ENCODE measurements around the gene EXOC4.

The EXOC4 gene

DNA sequence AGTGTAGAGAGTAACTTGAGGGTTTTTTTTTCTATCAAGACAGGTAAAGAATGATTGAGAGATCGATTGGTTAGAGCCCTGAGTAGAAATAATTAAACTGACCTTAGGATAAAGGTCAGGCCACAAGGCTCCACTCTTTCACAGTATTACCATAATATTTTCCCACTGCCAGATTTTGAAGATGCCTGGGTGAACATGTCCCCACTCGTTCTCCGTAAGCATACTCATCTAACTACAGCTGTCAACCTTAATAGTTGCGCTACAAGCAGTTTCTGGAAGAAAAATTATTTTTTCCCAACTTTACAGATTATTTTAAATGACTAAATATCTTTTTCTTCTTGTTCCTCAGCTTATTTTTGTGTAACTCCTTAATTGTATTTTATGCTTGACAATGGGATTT is 671.1 kb downstream of the EXOC4 start:
- Mint-ChIP-seq H3K27me3 (no peaks in the 10 kb centered on the region), H3K4me3 (no peak overlapping the region), H3K9me3 (peaks cover 22% of the 10 kb centered on the region), H3K4me1 (ENCODE audit: low read depth) (no peaks in the 10 kb centered on the region), H3K36me3 (ENCODE audit: low read depth) (peaks cover 37% of the 10 kb centered on the region), H3K27ac (no peak overlapping the region)
- no peak for DNase-seq

GRCh38 chr7:133931053-133931452 is 678.2 kb downstream of the EXOC4 start:
- Mint-ChIP-seq H3K4me3 (no peak overlapping the region), H3K36me3 (ENCODE audit: low read depth) (peaks cover 4% of the 10 kb centered on the region), H3K4me1 (ENCODE audit: low read depth) (no peaks in the 10 kb centered on the region), H3K9me3 (no peaks in the 10 kb centered on the region), H3K27ac (no peak overlapping the region), H3K27me3 (no peaks in the 10 kb centered on the region)
- no peak for DNase-seq

DNA sequence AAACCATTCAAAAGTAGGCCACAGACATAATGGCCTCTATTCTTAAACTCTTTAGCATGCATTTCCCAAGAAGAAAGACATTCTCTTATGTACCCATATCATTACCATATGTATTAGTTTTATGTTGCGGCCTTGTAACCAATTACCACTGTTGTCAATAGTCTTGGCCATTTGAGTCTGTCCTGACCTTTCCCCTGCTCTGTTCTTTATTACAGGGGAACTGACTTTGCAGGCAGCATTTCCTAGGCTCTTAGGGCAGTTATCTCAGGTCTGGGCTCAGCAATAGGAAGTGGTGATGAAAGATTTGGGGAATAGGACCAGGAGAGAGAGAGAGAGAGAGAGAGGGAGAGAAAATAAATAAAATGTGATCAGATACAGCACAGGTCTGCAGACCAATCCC is 679.7 kb downstream of the EXOC4 start:
- H3K4me1 Mint-ChIP-seq (ENCODE audit: low read depth) = no peaks in the 10 kb centered on the region
- H3K27ac Mint-ChIP-seq = no peak overlapping the region
- no peak for DNase-seq
- H3K27me3 Mint-ChIP-seq = no peaks in the 10 kb centered on the region
- no peaks in the 10 kb centered on the region for H3K9me3 Mint-ChIP-seq
- H3K4me3 Mint-ChIP-seq = no peak overlapping the region
- peaks cover 15% of the 10 kb centered on the region for H3K36me3 Mint-ChIP-seq (ENCODE audit: low read depth)

GRCh38 chr7:133934262-133934976 is 681.5 kb downstream of the EXOC4 start:
- DNase-seq = no peak
- Mint-ChIP-seq H3K4me3 (no peak overlapping the region), H3K4me1 (ENCODE audit: low read depth) (no peaks in the 10 kb centered on the region), H3K9me3 (no peaks in the 10 kb centered on the region), H3K27me3 (no peaks in the 10 kb centered on the region), H3K36me3 (ENCODE audit: low read depth) (peaks cover 29% of the 10 kb centered on the region), H3K27ac (no peak overlapping the region)

DNA sequence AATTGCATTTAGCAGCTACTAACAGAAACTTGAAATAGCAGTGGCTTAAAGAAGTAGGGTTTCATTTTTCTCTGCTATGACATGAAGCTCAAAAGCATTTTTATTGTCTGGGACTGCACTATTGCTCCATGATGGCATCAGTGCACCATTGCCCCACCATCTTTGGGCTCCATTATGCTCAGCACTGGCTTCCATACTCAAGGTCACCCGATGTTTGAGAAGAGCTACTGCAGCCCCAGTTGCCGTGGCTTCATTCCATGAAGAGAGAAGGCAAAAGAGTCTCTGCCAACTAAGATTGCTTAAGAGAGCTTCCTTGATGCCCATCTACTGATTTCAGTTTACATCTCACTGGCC is 682.1 kb downstream of the EXOC4 start:
- no peak overlapping the region for H3K4me3 Mint-ChIP-seq
- no peaks in the 10 kb centered on the region for H3K9me3 Mint-ChIP-seq
- H3K27me3 Mint-ChIP-seq = no peaks in the 10 kb centered on the region
- H3K27ac Mint-ChIP-seq = no peak overlapping the region
- peaks cover 35% of the 10 kb centered on the region for H3K36me3 Mint-ChIP-seq (ENCODE audit: low read depth)
- no peak for DNase-seq
- H3K4me1 Mint-ChIP-seq (ENCODE audit: low read depth) = no peaks in the 10 kb centered on the region

GRCh38 chr7:133936074-133936473 is 683.2 kb downstream of the EXOC4 start:
- Mint-ChIP-seq H3K36me3 (ENCODE audit: low read depth) (peaks cover 43% of the 10 kb centered on the region), H3K4me1 (ENCODE audit: low read depth) (no peaks in the 10 kb centered on the region), H3K4me3 (no peak overlapping the region), H3K27ac (no peak overlapping the region), H3K27me3 (no peaks in the 10 kb centered on the region), H3K9me3 (no peaks in the 10 kb centered on the region)
- no peak for DNase-seq

GRCh38 chr7:133937786-133938185 is 684.9 kb downstream of the EXOC4 start:
- no peak for DNase-seq
- no peaks in the 10 kb centered on the region for H3K9me3 Mint-ChIP-seq
- H3K27ac Mint-ChIP-seq = no peak overlapping the region
- no peak overlapping the region for H3K4me3 Mint-ChIP-seq
- H3K27me3 Mint-ChIP-seq = no peaks in the 10 kb centered on the region
- peaks cover 46% of the 10 kb centered on the region for H3K36me3 Mint-ChIP-seq (ENCODE audit: low read depth)
- H3K4me1 Mint-ChIP-seq (ENCODE audit: low read depth) = no peaks in the 10 kb centered on the region

DNA sequence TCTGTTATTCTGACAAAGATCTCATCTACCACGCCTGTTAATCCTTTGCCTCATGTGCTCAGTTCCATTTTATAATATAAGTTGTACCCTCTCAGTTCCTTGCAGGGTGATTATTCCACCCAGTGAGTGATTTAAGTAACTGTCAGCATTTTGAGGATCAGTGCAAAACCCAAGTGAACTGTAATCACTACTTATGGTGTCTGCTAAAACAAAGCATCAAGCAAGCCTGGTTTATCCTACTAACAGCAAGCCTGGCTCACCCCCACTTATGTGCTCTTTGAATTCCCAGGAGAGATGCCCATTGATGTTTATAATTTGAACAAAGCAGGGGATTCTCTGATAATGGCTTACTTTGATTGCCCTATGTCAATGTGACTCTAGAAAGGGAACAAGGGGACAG is 687.5 kb downstream of the EXOC4 start:
- Mint-ChIP-seq H3K4me3 (no peak overlapping the region), H3K27me3 (no peaks in the 10 kb centered on the region), H3K9me3 (no peaks in the 10 kb centered on the region), H3K27ac (no peak overlapping the region), H3K4me1 (ENCODE audit: low read depth) (no peaks in the 10 kb centered on the region), H3K36me3 (ENCODE audit: low read depth) (peaks cover 46% of the 10 kb centered on the region)
- no peak for DNase-seq

DNA sequence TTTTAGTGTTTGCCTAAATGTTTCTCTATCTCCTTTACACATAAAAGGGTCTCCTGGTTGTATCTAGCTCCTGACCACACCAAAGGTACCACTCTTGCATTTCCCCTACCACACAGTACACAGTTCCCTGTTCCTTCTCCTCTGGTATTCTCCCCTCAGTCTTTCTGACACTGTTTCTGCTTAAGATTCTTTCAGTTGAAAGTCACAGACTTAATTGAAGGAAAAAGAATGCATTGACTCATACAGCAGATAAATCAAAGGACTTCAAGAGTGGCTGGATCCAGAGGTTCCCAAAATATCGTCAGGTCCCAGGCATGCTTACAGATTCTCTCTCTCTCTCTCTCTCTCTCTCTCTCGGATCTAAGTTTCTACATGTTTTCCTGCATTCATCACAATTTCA is 688.6 kb downstream of the EXOC4 start:
- no peak for DNase-seq
- no peaks in the 10 kb centered on the region for H3K27me3 Mint-ChIP-seq
- H3K27ac Mint-ChIP-seq = no peak overlapping the region
- no peak overlapping the region for H3K4me3 Mint-ChIP-seq
- H3K36me3 Mint-ChIP-seq (ENCODE audit: low read depth) = peaks cover 49% of the 10 kb centered on the region
- H3K9me3 Mint-ChIP-seq = no peaks in the 10 kb centered on the region
- no peaks in the 10 kb centered on the region for H3K4me1 Mint-ChIP-seq (ENCODE audit: low read depth)

GRCh38 chr7:133945497-133945896 is 692.6 kb downstream of the EXOC4 start:
- Mint-ChIP-seq H3K27ac (no peak overlapping the region), H3K4me1 (ENCODE audit: low read depth) (no peaks in the 10 kb centered on the region), H3K4me3 (no peak overlapping the region), H3K9me3 (no peaks in the 10 kb centered on the region), H3K27me3 (no peaks in the 10 kb centered on the region), H3K36me3 (ENCODE audit: low read depth) (peaks cover 31% of the 10 kb centered on the region)
- DNase-seq = no peak

- Mint-ChIP-seq H3K4me3 (no peak overlapping the region), H3K27ac (no peak overlapping the region), H3K9me3 (no peaks in the 10 kb centered on the region), H3K27me3 (no peaks in the 10 kb centered on the region), H3K4me1 (ENCODE audit: low read depth) (no peaks in the 10 kb centered on the region), H3K36me3 (ENCODE audit: low read depth) (peaks cover 41% of the 10 kb centered on the region)
- no peak for DNase-seq
These were observed 694.8 kb downstream of the EXOC4 start for GRCh38 chr7:133947458-133948254.

- H3K27me3 Mint-ChIP-seq = no peaks in the 10 kb centered on the region
- DNase-seq = no peak
- H3K9me3 Mint-ChIP-seq = no peaks in the 10 kb centered on the region
- no peak overlapping the region for H3K4me3 Mint-ChIP-seq
- H3K36me3 Mint-ChIP-seq (ENCODE audit: low read depth) = peaks cover 41% of the 10 kb centered on the region
- no peak overlapping the region for H3K27ac Mint-ChIP-seq
- no peaks in the 10 kb centered on the region for H3K4me1 Mint-ChIP-seq (ENCODE audit: low read depth)
These were observed 695.7 kb downstream of the EXOC4 start for GRCh38 chr7:133948588-133948987.

DNA sequence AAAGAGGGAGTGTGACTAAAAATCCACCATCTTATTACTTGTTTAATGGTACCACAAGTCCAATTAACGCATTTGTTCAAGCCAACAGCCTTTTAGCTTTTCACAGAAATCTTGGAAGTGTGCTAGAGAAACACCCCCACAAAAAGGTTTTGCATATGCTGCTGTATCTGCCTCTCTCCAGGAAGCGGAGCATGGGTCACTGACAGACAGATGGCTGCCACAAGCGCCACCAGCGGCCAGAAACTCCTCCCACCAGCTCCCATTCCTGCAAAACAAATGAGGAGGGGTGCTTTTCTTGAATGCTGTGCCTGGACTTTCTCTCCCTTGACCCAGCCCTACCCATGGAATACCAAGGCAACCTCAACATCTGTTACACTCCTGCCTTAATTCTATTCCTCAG is 698.0 kb downstream of the EXOC4 start:
- no peak overlapping the region for H3K4me3 Mint-ChIP-seq
- H3K36me3 Mint-ChIP-seq (ENCODE audit: low read depth) = peaks cover 42% of the 10 kb centered on the region
- H3K27me3 Mint-ChIP-seq = no peaks in the 10 kb centered on the region
- H3K27ac Mint-ChIP-seq = no peak overlapping the region
- DNase-seq = no peak
- H3K9me3 Mint-ChIP-seq = no peaks in the 10 kb centered on the region
- H3K4me1 Mint-ChIP-seq (ENCODE audit: low read depth) = no peaks in the 10 kb centered on the region

GRCh38 chr7:133955208-133955607 is 702.3 kb downstream of the EXOC4 start:
- Mint-ChIP-seq H3K4me1 (ENCODE audit: low read depth) (no peaks in the 10 kb centered on the region), H3K4me3 (no peak overlapping the region), H3K27ac (no peak overlapping the region), H3K9me3 (no peaks in the 10 kb centered on the region), H3K36me3 (ENCODE audit: low read depth) (peaks cover 29% of the 10 kb centered on the region), H3K27me3 (no peaks in the 10 kb centered on the region)
- DNase-seq = no peak

DNA sequence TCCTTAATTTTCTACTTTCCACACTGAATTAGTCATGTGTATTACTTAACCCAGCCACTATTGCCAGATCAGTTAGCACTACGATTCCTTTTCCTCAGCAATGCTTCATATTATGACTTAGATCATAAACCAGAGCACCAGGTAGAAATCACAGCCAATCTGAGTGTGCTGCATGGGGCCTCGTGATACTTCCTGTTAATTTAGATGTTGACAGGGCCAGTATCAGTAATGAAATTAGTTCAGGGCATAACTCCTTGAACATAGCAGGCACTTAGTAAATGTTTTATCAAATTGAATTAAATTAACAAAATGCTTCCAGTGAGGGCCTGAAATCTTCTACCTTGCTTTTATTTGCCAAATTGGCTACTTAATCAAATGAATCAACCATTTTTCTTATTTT is 705.0 kb downstream of the EXOC4 start:
- no peak for DNase-seq
- H3K27me3 Mint-ChIP-seq = no peaks in the 10 kb centered on the region
- no peak overlapping the region for H3K4me3 Mint-ChIP-seq
- H3K9me3 Mint-ChIP-seq = no peaks in the 10 kb centered on the region
- peaks cover 7% of the 10 kb centered on the region for H3K4me1 Mint-ChIP-seq (ENCODE audit: low read depth)
- H3K27ac Mint-ChIP-seq = no peak overlapping the region
- H3K36me3 Mint-ChIP-seq (ENCODE audit: low read depth) = peaks cover 29% of the 10 kb centered on the region

Data from activated T-cell treated with anti-CD3 and anti-CD28 coated beads, Interleukin-2, amount 50 U/mL, for 24 hours (primary cell).